Memory B cell (primary cell): Measurements from ENCODE around the gene LPP.
A peak's percentile ranks its signal among the peaks of the same experiment; 100 is the strongest.
"Not testable (repeated sequence)": the region's sequence is repeated elsewhere in the genome, so short reads cannot be mapped to it uniquely, and the experiment has no call there.

Experiments used
- ATAC-seq: fragments of 150-1000 bp; cut with Tn5 transposase; 2 replicates; pipeline ENCODE4 v1.10.0; 2021; ENCODE audit warnings: low read depth, mild to moderate bottlenecking, moderate library complexity
- DNase-seq, 2 donors: peaks; one replicate each; pipeline ENCODE4 v3.0.0; 2022; ENCODE audit warnings: low spot score in 2 of 2
- H3K27ac Mint-ChIP-seq: one replicate; pipeline ENCODE4 v1.8.0; 2022; ENCODE audit warnings: mild to moderate bottlenecking, moderate library complexity, mixed read lengths
- H3K27me3 Mint-ChIP-seq: one replicate; pipeline ENCODE4 v1.8.0; 2022; ENCODE audit warnings: mixed read lengths
- H3K36me3 Mint-ChIP-seq: one replicate; pipeline ENCODE4 v1.8.0; 2022; ENCODE audit warnings: mild to moderate bottlenecking, mixed read lengths
- H3K4me1 Mint-ChIP-seq: one replicate; pipeline ENCODE4 v1.8.0; 2022; ENCODE audit warnings: mixed read lengths
- H3K4me3 Mint-ChIP-seq: one replicate; pipeline ENCODE4 v1.8.0; 2022; ENCODE audit warnings: mild to moderate bottlenecking, moderate library complexity, mixed read lengths
- H3K9me3 Mint-ChIP-seq: one replicate; pipeline ENCODE4 v1.8.0; 2022; ENCODE audit warnings: mixed read lengths

Gene LPP

GRCh38 chr3:188584958-188585689 is 431.2 kb downstream of the LPP start:
- Mint-ChIP-seq H3K36me3 (no peaks in the 10 kb centered on the region), H3K27ac (no peak overlapping the region), H3K4me3 (peak overlapping the region; percentile 71), H3K9me3 (no peaks in the 10 kb centered on the region), H3K27me3 (no peaks in the 10 kb centered on the region), H3K4me1 (peaks cover 24% of the 10 kb centered on the region)
- ATAC-seq, result peak; percentile 20
- no peak for DNase-seq

DNA sequence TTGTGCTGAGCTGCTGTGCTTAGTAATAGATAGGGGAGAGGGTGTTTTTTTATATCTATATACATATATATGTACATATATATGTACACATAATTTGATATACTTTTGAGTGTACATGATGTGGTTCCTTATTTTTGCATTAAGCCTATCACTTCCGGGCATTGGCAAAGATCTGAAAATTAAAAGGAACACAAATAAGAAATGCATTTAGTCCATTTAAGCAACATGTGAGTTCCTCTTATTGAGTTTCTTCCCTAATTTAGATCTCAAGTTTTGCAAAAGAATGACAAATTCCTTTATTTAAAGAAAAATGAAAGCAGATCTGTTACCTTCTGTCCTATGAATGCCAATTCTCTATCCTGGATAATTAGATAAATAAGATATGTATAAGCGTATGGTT is 435.1 kb downstream of the LPP start:
- peaks cover 4% of the 10 kb centered on the region for H3K36me3 Mint-ChIP-seq
- H3K4me1 Mint-ChIP-seq, result peaks cover 17% of the 10 kb centered on the region
- no peak overlapping the region for H3K4me3 Mint-ChIP-seq
- DNase-seq, result no peak
- no peaks in the 10 kb centered on the region for H3K9me3 Mint-ChIP-seq
- ATAC-seq, result no peak
- no peaks in the 10 kb centered on the region for H3K27me3 Mint-ChIP-seq
- no peak overlapping the region for H3K27ac Mint-ChIP-seq

DNA sequence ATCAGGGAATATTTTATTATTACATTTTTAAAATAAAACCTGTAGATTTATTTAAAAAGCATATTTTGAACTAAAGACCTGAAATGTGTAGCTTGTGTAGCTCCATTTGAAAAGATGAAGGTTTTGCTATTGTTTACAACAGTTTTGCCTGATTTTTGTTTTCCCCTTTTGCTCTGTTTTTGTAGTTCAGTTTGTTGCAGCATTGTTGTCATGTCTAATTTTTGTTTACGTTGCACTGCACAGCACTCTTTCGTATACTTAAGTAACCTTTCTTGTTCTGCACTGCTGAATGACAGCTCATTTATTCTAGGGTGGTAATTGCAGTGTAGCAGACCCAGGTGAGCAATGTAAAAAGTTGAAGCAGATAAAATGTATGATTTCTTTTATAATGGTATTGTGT is 435.8 kb downstream of the LPP start:
- DNase-seq (no peak), ATAC-seq (no peak)
- H3K4me3 Mint-ChIP-seq, result no peak overlapping the region
- H3K27me3 Mint-ChIP-seq, result no peaks in the 10 kb centered on the region
- no peak overlapping the region for H3K27ac Mint-ChIP-seq
- peaks cover 14% of the 10 kb centered on the region for H3K4me1 Mint-ChIP-seq
- no peaks in the 10 kb centered on the region for H3K9me3 Mint-ChIP-seq
- H3K36me3 Mint-ChIP-seq, result peaks cover 4% of the 10 kb centered on the region

- H3K4me3 Mint-ChIP-seq, result no peak overlapping the region
- H3K4me1 Mint-ChIP-seq, result peaks cover 11% of the 10 kb centered on the region
- H3K36me3 Mint-ChIP-seq, result peaks cover 4% of the 10 kb centered on the region
- no peak for ATAC-seq
- no peak overlapping the region for H3K27ac Mint-ChIP-seq
- no peaks in the 10 kb centered on the region for H3K9me3 Mint-ChIP-seq
- no peak for DNase-seq
- H3K27me3 Mint-ChIP-seq, result no peaks in the 10 kb centered on the region
These were observed 436.6 kb downstream of the LPP start for GRCh38 chr3:188590557-188590956.

DNA sequence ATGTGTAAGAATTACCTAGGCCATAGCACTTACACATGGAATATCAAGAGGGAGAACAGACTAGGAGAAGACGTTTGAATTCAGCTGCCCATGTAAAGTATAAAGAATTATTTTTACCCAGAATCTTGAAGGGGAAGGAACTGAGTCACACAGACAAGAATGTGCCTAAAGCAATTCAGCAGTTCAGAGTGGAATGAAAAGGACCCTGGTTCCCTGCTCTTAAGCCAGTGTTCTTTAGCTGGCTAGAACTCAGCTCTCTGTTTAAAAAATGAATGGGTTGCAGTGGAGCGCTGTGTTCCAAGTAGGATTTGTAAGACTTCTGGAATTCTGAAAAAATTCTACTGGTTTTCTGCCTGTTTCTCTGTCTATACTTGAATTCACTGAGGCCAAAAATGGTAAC is 440.2 kb downstream of the LPP start:
- no peak for ATAC-seq
- DNase-seq, result no peak
- no peaks in the 10 kb centered on the region for H3K9me3 Mint-ChIP-seq
- no peaks in the 10 kb centered on the region for H3K27me3 Mint-ChIP-seq
- peaks cover 4% of the 10 kb centered on the region for H3K4me1 Mint-ChIP-seq
- no peak overlapping the region for H3K27ac Mint-ChIP-seq
- peaks cover 4% of the 10 kb centered on the region for H3K36me3 Mint-ChIP-seq
- H3K4me3 Mint-ChIP-seq, result no peak overlapping the region

GRCh38 chr3:188595890-188596376 is 442.0 kb downstream of the LPP start:
- Mint-ChIP-seq H3K27ac (no peak overlapping the region), H3K36me3 (peaks cover 4% of the 10 kb centered on the region), H3K27me3 (no peaks in the 10 kb centered on the region), H3K4me3 (no peak overlapping the region), H3K4me1 (peaks cover 5% of the 10 kb centered on the region), H3K9me3 (no peaks in the 10 kb centered on the region)
- DNase-seq (no peak), ATAC-seq (no peak)

DNA sequence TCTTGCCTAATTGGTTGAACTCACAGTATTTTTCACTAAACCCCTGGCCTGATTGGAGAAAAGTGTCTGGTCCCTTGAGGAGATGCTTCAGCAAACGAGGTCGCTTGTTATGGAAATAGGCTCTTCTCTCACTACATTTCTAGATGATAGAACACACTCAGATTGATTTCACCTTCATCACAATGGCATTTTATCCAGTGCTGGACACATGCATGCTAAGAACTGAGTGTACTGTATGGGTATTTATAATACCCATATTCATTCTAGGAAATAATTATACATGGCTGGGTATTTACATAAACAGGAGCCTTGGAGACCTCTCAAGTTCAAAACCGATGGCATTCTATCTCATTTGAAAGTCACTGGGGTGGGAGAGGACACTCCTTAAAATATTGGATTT is 444.9 kb downstream of the LPP start:
- H3K27ac Mint-ChIP-seq, result no peak overlapping the region
- no peak overlapping the region for H3K4me3 Mint-ChIP-seq
- H3K4me1 Mint-ChIP-seq, result peaks cover 3% of the 10 kb centered on the region
- H3K9me3 Mint-ChIP-seq, result no peaks in the 10 kb centered on the region
- H3K36me3 Mint-ChIP-seq, result peaks cover 1% of the 10 kb centered on the region
- H3K27me3 Mint-ChIP-seq, result no peaks in the 10 kb centered on the region
- ATAC-seq (no peak), DNase-seq (no peak)

GRCh38 chr3:188602111-188602510 is 448.2 kb downstream of the LPP start:
- Mint-ChIP-seq H3K36me3 (peaks cover 3% of the 10 kb centered on the region), H3K9me3 (no peaks in the 10 kb centered on the region), H3K4me1 (peaks cover 16% of the 10 kb centered on the region), H3K4me3 (no peak overlapping the region), H3K27me3 (no peaks in the 10 kb centered on the region), H3K27ac (no peak overlapping the region)
- DNase-seq, result no peak
- no peak for ATAC-seq

DNA sequence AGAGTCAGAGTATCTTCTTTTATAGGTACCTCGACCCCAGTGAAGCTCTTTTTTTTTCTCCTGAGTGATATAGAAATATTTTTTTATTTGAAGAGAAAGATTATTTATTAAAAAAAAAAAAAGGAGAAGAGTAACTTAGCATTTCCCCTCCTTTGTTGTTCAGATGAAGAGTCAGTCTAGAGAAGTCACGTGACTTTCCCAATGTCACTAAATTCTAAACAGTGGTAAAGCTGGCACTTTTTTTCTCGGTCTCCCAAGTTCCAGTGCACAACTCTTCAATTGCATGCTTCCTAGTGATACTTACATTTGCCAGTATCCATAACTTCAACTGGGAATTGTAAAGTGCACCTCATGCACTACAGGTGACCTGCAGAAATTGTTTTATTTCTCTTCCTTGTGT is 448.7 kb downstream of the LPP start:
- Mint-ChIP-seq H3K4me3 (no peak overlapping the region), H3K36me3 (peaks cover 3% of the 10 kb centered on the region), H3K9me3 (no peaks in the 10 kb centered on the region)

GRCh38 chr3:188604651-188605050 is 450.7 kb downstream of the LPP start:
- ATAC-seq, result no peak
- no peak overlapping the region for H3K27ac Mint-ChIP-seq

More for the DNA sequence above, 448.7 kb downstream of the LPP start:
- no peak for DNase-seq
- no peak overlapping the region for H3K27ac Mint-ChIP-seq
- no peak for ATAC-seq
- H3K4me1 Mint-ChIP-seq, result peaks cover 16% of the 10 kb centered on the region
- H3K27me3 Mint-ChIP-seq, result no peaks in the 10 kb centered on the region

DNA sequence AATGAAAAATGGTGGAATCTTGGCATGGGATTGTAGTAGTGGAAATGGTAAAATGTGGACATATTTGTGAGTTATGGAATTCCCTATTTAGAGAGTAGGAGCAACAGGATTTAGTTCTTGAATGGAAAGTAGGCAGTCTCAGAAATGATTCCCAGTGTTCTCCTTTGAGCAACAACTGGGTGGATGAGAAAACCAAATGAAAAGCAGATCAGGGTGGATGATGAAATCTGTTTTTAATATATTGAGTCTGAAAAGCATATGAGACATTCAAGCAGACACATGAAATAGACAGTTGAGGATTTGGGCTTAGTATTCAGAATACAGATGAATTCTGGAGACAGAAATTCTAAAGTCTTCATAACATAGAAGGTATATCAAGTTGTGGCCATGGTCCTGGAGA is 451.3 kb downstream of the LPP start:
- ATAC-seq (no peak), DNase-seq (no peak)
- no peak overlapping the region for H3K4me3 Mint-ChIP-seq
- H3K27ac Mint-ChIP-seq, result no peak overlapping the region
- peaks cover 7% of the 10 kb centered on the region for H3K9me3 Mint-ChIP-seq
- H3K27me3 Mint-ChIP-seq, result no peaks in the 10 kb centered on the region
- H3K36me3 Mint-ChIP-seq, result peaks cover 24% of the 10 kb centered on the region
- peaks cover 17% of the 10 kb centered on the region for H3K4me1 Mint-ChIP-seq

More at GRCh38 chr3:188604651-188605050, 450.7 kb downstream of the LPP start:
- Mint-ChIP-seq H3K27me3 (no peaks in the 10 kb centered on the region), H3K4me3 (no peak overlapping the region), H3K9me3 (peaks cover 7% of the 10 kb centered on the region), H3K4me1 (peaks cover 17% of the 10 kb centered on the region), H3K36me3 (peaks cover 18% of the 10 kb centered on the region)
- DNase-seq, result no peak

DNA sequence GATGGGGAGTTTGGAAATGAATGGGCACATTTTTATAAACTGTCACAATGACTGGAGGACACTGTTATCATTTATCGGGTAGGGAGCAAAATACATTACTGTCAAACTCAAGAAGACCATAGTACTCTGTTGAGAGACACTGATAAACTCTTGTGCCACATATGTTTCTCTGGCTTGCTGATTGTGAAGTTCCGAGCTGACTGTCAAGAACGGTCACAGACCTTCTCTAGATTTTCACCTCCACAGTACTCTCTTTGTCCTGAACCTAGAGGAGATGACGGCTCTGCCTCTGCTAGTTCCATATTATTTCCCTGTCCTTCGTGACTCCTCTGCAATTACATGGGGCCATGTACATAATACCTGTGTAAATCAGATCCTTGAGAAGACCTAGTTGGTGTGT is 451.9 kb downstream of the LPP start:
- H3K36me3 Mint-ChIP-seq, result peaks cover 27% of the 10 kb centered on the region
- no peak for DNase-seq
- H3K4me3 Mint-ChIP-seq, result no peak overlapping the region
- H3K4me1 Mint-ChIP-seq, result peaks cover 17% of the 10 kb centered on the region
- H3K27ac Mint-ChIP-seq, result peak overlapping the region; percentile 76
- peaks cover 7% of the 10 kb centered on the region for H3K9me3 Mint-ChIP-seq
- ATAC-seq, result no peak
- H3K27me3 Mint-ChIP-seq, result no peaks in the 10 kb centered on the region

DNA sequence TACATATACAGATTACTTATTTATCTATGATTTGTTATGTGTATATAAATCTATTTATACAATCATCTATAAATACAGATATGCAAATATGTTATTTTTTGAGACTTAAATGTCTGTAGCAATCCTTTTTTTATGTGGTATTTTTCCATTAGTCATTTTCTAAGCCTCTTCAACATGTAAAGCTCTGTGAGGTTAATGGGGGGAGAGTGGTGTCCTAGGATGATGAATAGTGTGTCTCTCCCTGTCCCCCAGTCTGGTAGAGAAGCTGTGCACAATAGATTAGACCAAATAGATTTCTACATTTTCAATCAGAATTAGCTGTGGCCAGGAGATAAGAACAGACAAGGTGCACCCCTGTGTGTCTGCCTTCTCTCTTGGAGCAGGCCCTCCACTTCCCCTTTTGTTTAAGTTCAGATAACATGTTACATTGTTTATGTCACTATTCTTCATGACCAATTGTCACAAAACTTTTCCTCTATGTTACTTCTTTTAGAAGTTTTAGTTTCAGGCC is 453.9 kb downstream of the LPP start:
- peaks cover 17% of the 10 kb centered on the region for H3K4me1 Mint-ChIP-seq
- H3K9me3 Mint-ChIP-seq, result peaks cover 7% of the 10 kb centered on the region
- H3K36me3 Mint-ChIP-seq, result peaks cover 31% of the 10 kb centered on the region
- no peak overlapping the region for H3K4me3 Mint-ChIP-seq
- H3K27ac Mint-ChIP-seq, result no peak overlapping the region
- H3K27me3 Mint-ChIP-seq, result no peaks in the 10 kb centered on the region
- no peak for ATAC-seq
- no peak for DNase-seq

DNA sequence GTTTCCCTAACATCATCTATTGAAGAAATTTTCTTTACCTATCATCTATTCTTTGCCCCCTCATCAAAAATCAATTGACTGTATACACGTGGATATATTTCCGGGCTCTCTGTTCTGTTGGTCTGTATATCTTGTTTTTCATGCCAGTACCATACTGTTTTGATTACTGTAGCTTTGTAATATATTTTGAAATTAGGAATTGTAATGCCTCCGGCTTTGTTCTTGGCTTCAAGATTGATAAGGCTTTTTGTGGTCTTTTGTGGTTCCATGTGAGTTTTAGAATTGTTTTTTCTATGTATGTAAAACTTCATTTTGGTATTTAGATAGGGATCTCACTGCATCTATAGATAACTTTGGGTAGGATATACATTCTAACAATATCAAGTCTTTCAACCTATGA is 454.4 kb downstream of the LPP start:
- no peak overlapping the region for H3K4me3 Mint-ChIP-seq
- H3K27me3 Mint-ChIP-seq, result no peaks in the 10 kb centered on the region
- no peak for ATAC-seq
- H3K4me1 Mint-ChIP-seq, result peaks cover 17% of the 10 kb centered on the region
- DNase-seq, result no peak
- peaks cover 31% of the 10 kb centered on the region for H3K36me3 Mint-ChIP-seq
- H3K27ac Mint-ChIP-seq, result no peak overlapping the region
- H3K9me3 Mint-ChIP-seq, result peaks cover 7% of the 10 kb centered on the region

- not testable (repeated sequence) for H3K4me1 Mint-ChIP-seq, DNase-seq, H3K27me3 Mint-ChIP-seq, H3K9me3 Mint-ChIP-seq, H3K27ac Mint-ChIP-seq, ATAC-seq, H3K4me3 Mint-ChIP-seq
- peaks cover 33% of the 10 kb centered on the region for H3K36me3 Mint-ChIP-seq
These were observed 459.8 kb downstream of the LPP start for GRCh38 chr3:188613721-188614120.
